Measurements from ENCODE around the gene SETD3. TPM values are rescaled to one million over a fixed set of nuclear protein-coding genes. Genes with fewer than 3 reads are reported as not detected.

SETD3 gene
- total RNA-seq, 2 donors from 2014 or later = 57.8 to 68.1 TPM

DNA sequence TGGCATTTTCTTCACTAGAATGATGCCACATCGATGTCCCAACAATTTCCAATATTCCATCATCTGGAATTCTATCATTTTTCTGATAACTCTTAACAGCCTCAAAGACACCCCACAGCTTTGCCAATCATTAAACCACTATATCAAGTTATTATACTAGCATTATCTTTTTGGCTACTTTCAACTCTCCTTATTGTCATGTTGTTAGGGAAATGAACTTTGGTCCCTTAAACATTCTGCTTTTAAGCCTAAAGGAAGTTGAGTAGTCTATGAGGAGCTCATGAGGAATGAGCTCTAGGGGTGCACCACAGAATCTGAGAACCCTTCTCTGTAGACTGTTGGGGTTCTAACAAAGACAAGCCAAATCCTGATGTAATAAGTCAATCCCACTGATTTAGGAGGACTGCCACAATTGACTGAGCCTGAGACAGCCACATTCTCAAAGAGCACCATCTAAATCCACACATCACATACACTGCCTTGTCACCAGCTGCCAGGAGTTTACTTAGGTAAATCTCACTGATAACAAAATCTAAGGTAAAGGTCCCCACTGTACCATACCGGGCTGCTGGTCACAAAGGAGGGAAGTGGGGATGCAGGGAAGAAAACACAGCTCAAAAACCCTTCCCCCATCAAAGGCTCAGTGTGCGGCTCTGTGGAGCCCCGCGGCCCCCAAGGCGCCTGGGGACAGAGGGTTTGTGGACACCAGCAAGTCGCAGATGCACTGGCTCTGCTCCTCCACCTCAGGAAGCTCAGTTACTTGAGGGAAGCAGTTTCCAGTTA, 58.2 kb downstream of the SETD3 start:
- peaks cover 59% of the 10 kb centered on the region for H3K4me1 Mint-ChIP-seq

DNA sequence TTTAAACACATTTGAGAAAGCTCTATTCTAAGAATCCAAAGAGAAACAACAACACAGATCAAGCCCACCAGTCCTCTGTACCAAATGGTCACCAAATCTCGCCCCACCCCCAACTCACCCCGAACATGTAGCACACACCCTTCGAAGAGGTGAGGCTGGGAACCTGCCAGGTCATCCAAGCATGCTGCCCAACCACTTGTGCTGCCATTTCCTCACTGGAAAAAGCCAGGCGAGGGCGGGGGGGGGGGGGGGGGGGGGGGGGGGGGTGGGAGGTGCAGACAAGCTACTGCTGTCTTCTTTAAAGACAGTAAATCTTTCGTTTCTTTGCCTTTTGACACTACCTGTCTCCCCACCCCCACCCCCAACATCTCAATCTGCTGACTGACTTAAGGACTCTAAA, 59.9 kb downstream of the SETD3 start:
- Mint-ChIP-seq H3K27ac (peak overlapping the region; percentile 64), H3K4me1 (peaks cover 49% of the 10 kb centered on the region), H3K4me3 (no peak overlapping the region)

More for the DNA sequence above, 58.2 kb downstream of the SETD3 start:
- H3K4me1 ChIP-seq (ENCODE audit: control insufficient read depth, insufficient read depth, low read length) = peaks cover 21% of the 10 kb centered on the region
- Mint-ChIP-seq H3K4me3 (peak overlapping the region; percentile 23), H3K27ac (peak overlapping the region; percentile 94), H3K36me3 (ENCODE audit: low read depth) (peaks cover 8% of the 10 kb centered on the region), H3K9me3 (no peaks in the 10 kb centered on the region), H3K27me3 (ENCODE audit: insufficient read depth) (no peaks in the 10 kb centered on the region)
- H3K36me3 ChIP-seq (ENCODE audit: control insufficient read depth, insufficient read depth, low read length) = no peaks in the 10 kb centered on the region
- H3K9ac ChIP-seq (ENCODE audit: extremely low read depth, low read length, poor library complexity, severe bottlenecking) = peak overlapping the region; percentile 50
- 78% methylated on average over 7 of the region's 7 CpGs; no CpG with 5 or more reads in 1 of the 2 experiments for WGBS, 2 experiments (ENCODE audit: insufficient coverage in 1 of 2, insufficient read length in 1 of 2)
- TF ChIP-seq, protein P1, sequence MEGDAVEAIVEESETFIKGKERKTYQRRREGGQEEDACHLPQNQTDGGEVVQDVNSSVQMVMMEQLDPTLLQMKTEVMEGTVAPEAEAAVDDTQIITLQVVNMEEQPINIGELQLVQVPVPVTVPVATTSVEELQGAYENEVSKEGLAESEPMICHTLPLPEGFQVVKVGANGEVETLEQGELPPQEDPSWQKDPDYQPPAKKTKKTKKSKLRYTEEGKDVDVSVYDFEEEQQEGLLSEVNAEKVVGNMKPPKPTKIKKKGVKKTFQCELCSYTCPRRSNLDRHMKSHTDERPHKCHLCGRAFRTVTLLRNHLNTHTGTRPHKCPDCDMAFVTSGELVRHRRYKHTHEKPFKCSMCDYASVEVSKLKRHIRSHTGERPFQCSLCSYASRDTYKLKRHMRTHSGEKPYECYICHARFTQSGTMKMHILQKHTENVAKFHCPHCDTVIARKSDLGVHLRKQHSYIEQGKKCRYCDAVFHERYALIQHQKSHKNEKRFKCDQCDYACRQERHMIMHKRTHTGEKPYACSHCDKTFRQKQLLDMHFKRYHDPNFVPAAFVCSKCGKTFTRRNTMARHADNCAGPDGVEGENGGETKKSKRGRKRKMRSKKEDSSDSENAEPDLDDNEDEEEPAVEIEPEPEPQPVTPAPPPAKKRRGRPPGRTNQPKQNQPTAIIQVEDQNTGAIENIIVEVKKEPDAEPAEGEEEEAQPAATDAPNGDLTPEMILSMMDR (conservative IDR thresholded peaks at IDR 0.05) = no peak
- peak overlapping the region; percentile 63 for H3K4me3 ChIP-seq (ENCODE audit: low read length)
- peak overlapping the region; percentile 46 for H3K27ac ChIP-seq (ENCODE audit: low read depth, low read length)
- DNase-seq = no peak
- no peaks in the 10 kb centered on the region for H3K27me3 ChIP-seq (ENCODE audit: control insufficient read depth, insufficient read depth, low read length, poor library complexity, severe bottlenecking)
- H3K9me3 ChIP-seq (ENCODE audit: control insufficient read depth, low read length) = no peaks in the 10 kb centered on the region

DNA sequence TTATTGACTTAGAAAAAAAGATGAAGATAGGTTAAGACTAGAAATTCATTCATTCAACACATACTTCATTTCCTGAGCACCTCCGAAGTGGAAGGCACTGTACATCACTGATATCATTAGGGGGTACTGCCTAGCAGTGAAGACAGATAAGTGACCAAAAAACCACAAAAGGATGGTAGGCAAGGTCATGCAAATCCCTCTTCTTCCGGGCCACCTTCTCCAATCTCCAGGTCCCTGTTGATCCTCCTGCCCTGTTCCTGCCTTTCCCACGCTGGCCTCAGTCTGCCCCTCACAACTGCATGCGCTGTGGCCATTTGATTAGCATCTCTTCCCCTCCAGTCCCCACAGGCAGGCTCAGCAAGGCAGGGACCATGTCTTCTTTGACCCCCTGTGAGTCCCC, 60.8 kb downstream of the SETD3 start:
- Histone ChIP-seq H3K27ac (ENCODE audit: low read depth, low read length) (no peak overlapping the region), H3K4me1 (ENCODE audit: control insufficient read depth, insufficient read depth, low read length) (peaks cover 17% of the 10 kb centered on the region), H3K27me3 (ENCODE audit: control insufficient read depth, insufficient read depth, low read length, poor library complexity, severe bottlenecking) (no peaks in the 10 kb centered on the region), H3K4me3 (ENCODE audit: low read length) (no peak overlapping the region), H3K9me3 (ENCODE audit: control insufficient read depth, low read length) (no peaks in the 10 kb centered on the region), H3K9ac (ENCODE audit: extremely low read depth, low read length, poor library complexity, severe bottlenecking) (no peak overlapping the region), H3K36me3 (ENCODE audit: control insufficient read depth, insufficient read depth, low read length) (no peaks in the 10 kb centered on the region)
- Mint-ChIP-seq H3K36me3 (ENCODE audit: low read depth) (peaks cover 8% of the 10 kb centered on the region), H3K4me3 (no peak overlapping the region), H3K27ac (no peak overlapping the region), H3K9me3 (no peaks in the 10 kb centered on the region), H3K27me3 (ENCODE audit: insufficient read depth) (no peaks in the 10 kb centered on the region), H3K4me1 (peaks cover 50% of the 10 kb centered on the region)
- TF ChIP-seq, protein P1 (conservative IDR thresholded peaks at IDR 0.05) = no peak
- WGBS, 2 experiments (ENCODE audit: insufficient coverage in 1 of 2, insufficient read length in 1 of 2) = 93 to 98% methylated on average over 2 to 4 of the region's 4 CpGs
- no peak for DNase-seq

More for the DNA sequence above, 59.9 kb downstream of the SETD3 start:
- H3K27me3 Mint-ChIP-seq (ENCODE audit: insufficient read depth) = no peaks in the 10 kb centered on the region
- no peak overlapping the region for H3K4me3 ChIP-seq (ENCODE audit: low read length)
- H3K4me1 ChIP-seq (ENCODE audit: control insufficient read depth, insufficient read depth, low read length) = peaks cover 21% of the 10 kb centered on the region
- no peaks in the 10 kb centered on the region for H3K27me3 ChIP-seq (ENCODE audit: control insufficient read depth, insufficient read depth, low read length, poor library complexity, severe bottlenecking)
- TF ChIP-seq, protein P1 (conservative IDR thresholded peaks at IDR 0.05) = no peak
- H3K27ac ChIP-seq (ENCODE audit: low read depth, low read length) = no peak overlapping the region
- no peak overlapping the region for H3K9ac ChIP-seq (ENCODE audit: extremely low read depth, low read length, poor library complexity, severe bottlenecking)
- no peaks in the 10 kb centered on the region for H3K9me3 ChIP-seq (ENCODE audit: control insufficient read depth, low read length)
- no peaks in the 10 kb centered on the region for H3K36me3 ChIP-seq (ENCODE audit: control insufficient read depth, insufficient read depth, low read length)
- WGBS, 2 experiments (ENCODE audit: insufficient coverage in 1 of 2, insufficient read length in 1 of 2) = 88% methylated on average over 3 of the region's 6 CpGs; no CpG with 5 or more reads in 1 of the 2 experiments
- DNase-seq = no peak
- H3K36me3 Mint-ChIP-seq (ENCODE audit: low read depth) = peaks cover 8% of the 10 kb centered on the region
- no peaks in the 10 kb centered on the region for H3K9me3 Mint-ChIP-seq
